Erythroblast (primary cell): ENCODE measurements around the gene ADISSP.

Source experiments
- GATA1 ChIP-seq: IDR thresholded peaks from 2 replicates; pipeline ENCODE4 v1.6.1; 2011; ENCODE audit warnings: low read depth, mild to moderate bottlenecking, control low read depth, low read length, moderate library complexity
- POLR2A ChIP-seq: IDR thresholded peaks from 2 replicates; pipeline ENCODE4 v1.6.1; 2011; ENCODE audit warnings: mild to moderate bottlenecking, low read length

DNA sequence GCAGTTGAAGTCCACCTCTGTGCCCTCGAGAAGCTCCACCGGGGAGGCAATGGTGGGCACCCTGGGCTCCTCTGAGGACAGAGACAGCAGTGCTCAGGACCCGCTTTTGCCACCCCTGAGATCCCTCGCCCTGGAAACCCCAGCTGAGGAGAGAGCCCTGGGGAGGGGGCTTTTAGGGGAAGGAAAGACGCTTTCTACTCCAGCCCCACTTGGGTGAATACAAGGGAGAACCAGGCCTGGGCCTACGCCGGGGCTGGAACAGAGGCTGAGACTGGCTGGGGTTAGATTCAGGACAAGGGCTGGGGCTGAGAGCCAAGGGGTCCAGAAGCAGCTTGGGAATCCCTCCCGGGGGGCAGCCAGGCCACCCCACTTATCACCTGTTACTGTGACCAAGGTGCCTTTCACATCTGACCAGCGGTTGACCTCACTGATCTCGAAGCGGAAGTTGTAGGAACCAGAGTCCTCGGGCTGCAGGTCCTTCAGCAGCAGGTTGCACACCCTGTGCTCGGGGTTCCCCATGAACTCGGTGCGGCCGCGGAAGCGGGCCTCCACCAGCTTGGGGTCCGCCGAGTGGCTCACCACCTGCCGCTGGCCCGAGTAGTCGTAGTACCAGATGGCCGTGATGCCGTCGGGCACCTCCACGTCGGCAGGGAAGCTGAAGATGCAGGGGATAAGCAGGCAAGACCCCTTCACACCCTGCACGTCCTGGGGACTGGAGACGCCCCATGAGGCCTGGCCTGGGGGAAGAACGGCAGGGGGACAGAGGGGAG is 61.4 kb downstream of the ADISSP start:
- TF ChIP-seq POLR2A (no peak), GATA1 (no peak)
